Testis (tissue), 3 donors: ENCODE results near the gene SLC4A5. TPM values are rescaled to one million over a fixed set of nuclear protein-coding genes. Genes with fewer than 3 reads are reported as not detected.

Source experiments
- DNase-seq: peaks from one replicate; pipeline ENCODE4 v3.0.0-alpha.2; 2019
- H3K27ac ChIP-seq, 2 donors: fragments of 200-600 bp; sonication (generic); one replicate each; pipeline ENCODE4 v1.5.1; 2019
- H3K27me3 ChIP-seq: fragments of 200-600 bp; sonication (generic); one replicate; pipeline ENCODE4 v1.5.1; 2019
- H3K36me3 ChIP-seq: fragments of 200-600 bp; sonication (generic); one replicate; pipeline ENCODE4 v1.5.1; 2017; ENCODE audit warnings: low read depth; ENCODE audit errors: missing control alignments
- H3K4me1 ChIP-seq: fragments of 200-600 bp; sonication (generic); one replicate; pipeline ENCODE4 v1.5.1; 2019
- H3K4me3 ChIP-seq, 2 donors: fragments of 200-600 bp; sonication (generic); one replicate each; pipeline ENCODE4 v1.5.1; 2017 to 2019
- H3K9me3 ChIP-seq: fragments of 200-600 bp; sonication (generic); one replicate; pipeline ENCODE4 v1.5.1; 2017
- CTCF ChIP-seq, 3 experiments: fragments of 450-650 bp in 2 of 3; fragments of 200-600 bp in 1 of 3; sonication (generic) in 1 of 3; IDR thresholded peaks; one replicate each; pipeline ENCODE4 v1.5.1; 2016 to 2019; ENCODE audit warnings: antibody characterized with exemption in 3 of 3, mild to moderate bottlenecking in 2 of 3, moderate library complexity in 1 of 3
- POLR2A ChIP-seq: fragments of 450-650 bp; IDR thresholded peaks from one replicate; pipeline ENCODE4 v1.6.1; 2017; ENCODE audit warnings: antibody characterized with exemption, mild to moderate bottlenecking, moderate library complexity
- WGBS, 2 donors: methylation state at CpG; one replicate each; pipeline ENCODE4 v1.1.5; 2018; 5-methylcytosine and 5-hydroxymethylcytosine counted together
- intact Hi-C: fragments of 100-400 bp; cut with DNase I; formaldehyde crosslinking; loops from one replicate; pipeline ENCODE4 v1.15.1; 2023; ENCODE audit warnings: low total_unique reads
- polyA plus RNA-seq: library from polyadenylated mRNA; stranded (reverse); fragments of 350-450 nt; fragmentation: Illumina TruSeq; extraction: RNeasy Lipid Tissue Mini Kit (QIAGEN cat#74804); gene quantifications from one replicate; pipeline ENCODE4 v1.2.3, GENCODE V29; 2014; ENCODE audit warnings: low read depth, low replicate concordance; ENCODE audit not compliant: insufficient read depth
- total RNA-seq, 2 donors: library from RNA; depleted of rRNA; stranded (reverse); fragments of >200 nt; gene quantifications; one replicate each; pipeline ENCODE4 v1.2.3, GENCODE V29; 2016

Gene SLC4A5
- total and polyA plus RNA-seq, 3 donors from 2014 or later: 40.3 to 188 (median 113) TPM

DNA sequence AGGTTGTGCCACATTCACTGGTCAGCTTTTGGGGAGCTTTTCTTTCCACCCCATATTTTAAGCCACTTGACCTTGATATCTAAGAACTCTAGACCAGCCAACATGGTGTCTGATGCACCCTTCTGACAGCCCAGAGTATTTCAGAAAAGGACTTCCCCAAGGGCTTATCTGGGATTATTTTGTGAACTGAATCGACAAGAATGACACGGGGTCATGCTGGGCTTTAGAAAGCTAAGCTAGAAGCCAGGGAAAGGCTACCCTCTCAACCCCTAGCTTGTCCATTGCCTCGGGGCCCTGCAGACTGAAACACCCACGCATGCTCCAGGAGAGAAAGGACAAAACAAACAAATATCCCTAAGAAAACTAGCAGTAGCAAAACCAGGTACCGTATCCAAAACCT is 16.0 kb downstream of the SLC4A5 start:
- intact Hi-C loops: no loop called here
- 77 to 81% methylated on average over 5 of the region's 5 CpGs for WGBS, 2 donors
- H3K27ac ChIP-seq: no peak overlapping the region
- no peaks in the 10 kb centered on the region for H3K4me1 ChIP-seq
- H3K9me3 ChIP-seq: no peaks in the 10 kb centered on the region
- H3K4me3 ChIP-seq: no peak overlapping the region
- DNase-seq: no peak
- no peaks in the 10 kb centered on the region for H3K27me3 ChIP-seq
- TF ChIP-seq POLR2A: no peak
- H3K36me3 ChIP-seq: no peaks in the 10 kb centered on the region

DNA sequence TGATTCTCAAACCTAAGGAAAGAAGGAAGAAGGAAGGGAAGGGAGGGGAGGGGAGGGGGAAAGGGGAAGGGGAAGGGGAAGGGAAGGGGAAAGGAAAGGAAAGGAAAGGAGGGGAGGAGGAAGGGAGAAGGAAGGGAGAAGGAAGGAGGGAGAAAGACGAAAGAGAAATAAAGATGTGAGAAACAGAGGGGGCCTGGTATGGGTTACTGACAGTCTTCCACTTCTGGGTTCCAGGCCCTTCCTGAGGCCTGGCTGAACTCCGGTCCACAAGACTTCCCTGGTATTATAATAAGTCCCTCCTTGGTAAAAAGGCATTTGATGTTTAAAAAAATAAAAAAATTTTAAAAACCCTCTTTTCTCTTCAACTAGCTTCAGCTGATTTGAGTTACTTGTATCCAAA is 17.4 kb downstream of the SLC4A5 start:
- Histone ChIP-seq H3K4me3 (no peak overlapping the region), H3K27me3 (no peaks in the 10 kb centered on the region), H3K27ac (no peak overlapping the region), H3K9me3 (no peaks in the 10 kb centered on the region), H3K4me1 (no peaks in the 10 kb centered on the region), H3K36me3 (no peaks in the 10 kb centered on the region)
- 87 to 93% methylated on average over 2 of the region's 2 CpGs for WGBS, 2 donors
- no peak for TF ChIP-seq POLR2A
- no peak for TF ChIP-seq CTCF (IDR thresholded peaks at IDR 0.05)
- intact Hi-C loops: no loop called here
- no peak for DNase-seq

DNA sequence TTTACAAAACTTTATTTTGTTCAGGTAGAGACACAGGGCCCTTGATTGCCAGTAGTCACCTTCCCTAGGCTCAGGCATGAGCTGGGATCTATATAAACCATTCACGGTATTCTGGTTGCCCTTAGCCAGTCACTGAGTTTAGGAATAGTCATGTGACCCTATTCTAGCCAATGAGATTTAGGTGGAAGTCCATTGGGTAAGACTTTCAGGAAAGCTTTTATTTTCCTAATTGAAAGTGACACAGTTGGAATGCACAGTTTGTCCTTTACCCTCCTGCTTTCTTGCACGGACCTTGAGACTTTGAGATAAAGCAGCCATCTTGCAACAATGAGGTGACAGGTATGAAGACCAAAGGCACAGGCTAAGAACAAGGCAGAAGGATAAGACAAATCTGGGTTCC is 21.5 kb downstream of the SLC4A5 start:
- 65 to 73% methylated on average over 2 of the region's 2 CpGs for WGBS, 2 donors

DNA sequence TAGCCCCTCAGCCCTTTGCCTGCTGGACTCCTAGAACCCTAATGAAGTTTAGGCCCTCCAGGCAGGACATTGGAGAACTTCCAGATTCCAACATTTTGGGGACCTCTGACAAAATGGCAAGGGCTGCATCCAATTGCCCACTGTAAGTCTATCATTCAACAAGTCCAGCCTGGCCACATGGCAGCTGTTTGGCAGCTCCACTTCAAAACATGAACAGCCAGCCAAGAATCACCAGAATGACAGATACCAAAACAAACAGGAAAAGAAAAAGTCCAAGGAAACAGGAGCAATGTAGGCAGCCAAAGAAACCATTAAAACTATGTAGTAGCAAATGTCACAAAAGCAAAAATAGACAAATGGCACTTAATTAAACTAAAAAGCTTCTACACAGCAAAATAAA is 25.5 kb downstream of the SLC4A5 start:
- H3K4me3 ChIP-seq: no peak overlapping the region
- H3K4me1 ChIP-seq: no peaks in the 10 kb centered on the region
- DNase-seq: no peak

More for the DNA sequence above, 21.5 kb downstream of the SLC4A5 start:
- TF ChIP-seq CTCF (IDR thresholded peaks at IDR 0.05) (no peak), POLR2A (no peak)
- intact Hi-C loops: no loop called here
- Histone ChIP-seq H3K27me3 (no peaks in the 10 kb centered on the region), H3K4me1 (no peaks in the 10 kb centered on the region), H3K36me3 (no peaks in the 10 kb centered on the region), H3K9me3 (no peaks in the 10 kb centered on the region), H3K4me3 (no peak overlapping the region), H3K27ac (no peak overlapping the region)
- DNase-seq: no peak

GRCh38 chr2:74316627-74317295 is 26.5 kb downstream of the SLC4A5 start:
- WGBS, 2 donors: 46 to 62% methylated on average over 6 of the region's 6 CpGs
- TF ChIP-seq POLR2A: no peak
- no peak for TF ChIP-seq CTCF (IDR thresholded peaks at IDR 0.05)
- no peaks in the 10 kb centered on the region for H3K4me1 ChIP-seq
- no peaks in the 10 kb centered on the region for H3K9me3 ChIP-seq
- H3K27me3 ChIP-seq: no peaks in the 10 kb centered on the region
- intact Hi-C loops: no loop called here
- no peaks in the 10 kb centered on the region for H3K36me3 ChIP-seq
- H3K27ac ChIP-seq: no peak overlapping the region
- DNase-seq: peak; percentile 13
- no peak overlapping the region for H3K4me3 ChIP-seq

More for the DNA sequence above, 25.5 kb downstream of the SLC4A5 start:
- no peak overlapping the region for H3K27ac ChIP-seq
- no peaks in the 10 kb centered on the region for H3K36me3 ChIP-seq
- H3K9me3 ChIP-seq: no peaks in the 10 kb centered on the region
- intact Hi-C loops: no loop called here
- H3K27me3 ChIP-seq: no peaks in the 10 kb centered on the region
- TF ChIP-seq CTCF (IDR thresholded peaks at IDR 0.05) (no peak), POLR2A (no peak)
